Erythroblast (primary cell): Measurements from ENCODE around the gene MYO18A.

Source experiments
- GATA1 ChIP-seq: IDR thresholded peaks from 2 replicates; pipeline ENCODE4 v1.6.1; 2011; ENCODE audit warnings: low read depth, mild to moderate bottlenecking, control low read depth, low read length, moderate library complexity
- POLR2A ChIP-seq: IDR thresholded peaks from 2 replicates; pipeline ENCODE4 v1.6.1; 2011; ENCODE audit warnings: mild to moderate bottlenecking, low read length

- TF ChIP-seq POLR2A (no peak), GATA1 (no peak)
Measured at GRCh38 chr17:29084541-29085146, 95.6 kb downstream of the MYO18A start.
